HepG2 (cell line): ENCODE results near the gene VSTM4. TPM values are rescaled to one million over a fixed set of nuclear protein-coding genes. Genes with fewer than 3 reads are reported as not detected.

Experiments
- ATAC-seq: fragments of 200-7000 bp; cut with Tn5 transposase; 3 replicates; pipeline ENCODE4 v1.9.1; 2020; ENCODE audit warnings: mild to moderate bottlenecking, moderate library complexity
- BruUV-seq: library from RNA; stranded (reverse); fragments of 400-500 nt; replicated peaks from 2 replicates; lab custom pipeline; 2021; lab: Mats Ljungman, UMichigan
- CTCF ChIA-PET: fragments of 300-600 bp; formaldehyde crosslinking; extraction: SDS; loops from one replicate; lab custom pipeline; 2021; ENCODE audit warnings: low total read pairs, inconsistent platforms, low intra/inter-chr PET ratio; lab: Yijun Ruan, JAX
- POLR2A ChIA-PET: fragments of 350-600 bp; sonication (Branson Sonifier 250); formaldehyde crosslinking; loops from one replicate; lab custom pipeline; 2020; ENCODE audit warnings: antibody characterized with exemption, inconsistent platforms; lab: Yijun Ruan, JAX
- DNase-seq: peaks from one replicate; pipeline ENCODE4 v3.0.0-alpha.2; 2015; ENCODE audit warnings: low spot score
- FAIRE-seq: peaks from 3 replicates; lab custom pipeline; 2011; peaks lifted over from hg19 to GRCh38; lab: Jason Lieb, UNC
- H2AFZ ChIP-seq: one replicate; pipeline ENCODE4 v1.6.1; 2011; ENCODE audit warnings: low read length, inconsistent platforms
- H3K27ac ChIP-seq: fragments of 300-600 bp; 3 replicates; pipeline ENCODE4 v1.8.0; 2011; ENCODE audit warnings: mixed run types, mild to moderate bottlenecking, mixed read lengths, low read length, inconsistent platforms; ENCODE audit not compliant: insufficient read depth; ENCODE audit errors: extremely low read length
- H3K27me3 ChIP-seq, 2 experiments: fragments of 200-600 bp in 1 of 2; 2 replicates in 1 of 2; 3 replicates in 1 of 2; pipeline versions ENCODE4 v1.6.0 to v1.8.0; 2011; ENCODE audit warnings: low read length in 2 of 2, mild to moderate bottlenecking in 2 of 2, moderate library complexity in 2 of 2, inconsistent platforms in 1 of 2; ENCODE audit not compliant: insufficient read depth in 2 of 2, control insufficient read depth in 1 of 2
- H3K36me3 ChIP-seq, 2 experiments: fragments of 200-600 bp in 1 of 2; replicated peaks in 1 of 2; 2 replicates in 1 of 2; 3 replicates in 1 of 2; pipeline versions ENCODE4 v1.5.1 to v1.8.0; 2011; ENCODE audit warnings: low read length in 2 of 2, inconsistent platforms in 1 of 2; ENCODE audit not compliant: insufficient read depth in 2 of 2, control insufficient read depth in 1 of 2
- H3K4me1 ChIP-seq: 2 replicates; pipeline ENCODE4 v1.5.1; 2012; ENCODE audit warnings: low read length, inconsistent platforms; ENCODE audit not compliant: insufficient read depth
- H3K4me2 ChIP-seq: 2 replicates; pipeline ENCODE4 v1.6.0; 2011; ENCODE audit warnings: low read depth, low read length, inconsistent platforms
- H3K4me3 ChIP-seq, 3 experiments: fragments of 200-600 bp in 1 of 3; sonication (generic), shearing (Covaris generic) in 1 of 3; replicated peaks in 1 of 3; 2 replicates each; pipeline ENCODE4 v1.5.1; 2011 to 2016; ENCODE audit warnings: low read length in 3 of 3, inconsistent platforms in 2 of 3, low read depth in 2 of 3, mild to moderate bottlenecking in 2 of 3, control low read depth in 1 of 3, mixed read lengths in 1 of 3; ENCODE audit not compliant: insufficient read depth in 1 of 3
- H3K79me2 ChIP-seq: one replicate; pipeline ENCODE4 v1.6.1; 2011; ENCODE audit warnings: low read length, inconsistent platforms; ENCODE audit not compliant: insufficient read depth
- H3K9ac ChIP-seq: 2 replicates; pipeline ENCODE4 v1.6.0; 2011; ENCODE audit warnings: mild to moderate bottlenecking, low read depth, low read length, inconsistent platforms; ENCODE audit not compliant: insufficient read depth
- H3K9me3 ChIP-seq: 2 replicates; pipeline ENCODE4 v1.5.1; 2012; ENCODE audit warnings: mild to moderate bottlenecking, low read length
- H4K20me1 ChIP-seq: 2 replicates; pipeline ENCODE4 v1.6.0; 2011; ENCODE audit warnings: inconsistent platforms, mild to moderate bottlenecking, low read length, moderate library complexity; ENCODE audit not compliant: insufficient read depth
- FOXC1 ChIP-seq: sonication (generic); formaldehyde crosslinking; IDR thresholded peaks from 2 replicates; pipeline ENCODE4 v1.8.0; 2022; ENCODE audit warnings: mild to moderate bottlenecking, missing genetic modification reagents, borderline replicate concordance
- HNF4A ChIP-seq: sonication (generic); formaldehyde crosslinking; IDR thresholded peaks from 2 replicates; pipeline ENCODE4 v1.4.0; 2020; ENCODE audit warnings: missing genetic modification reagents
- NR2F1 ChIP-seq, 2 experiments: fragments of 450-650 bp in 1 of 2; formaldehyde crosslinking in 1 of 2; IDR thresholded peaks; 2 replicates each; pipeline versions ENCODE4 v1.5.0 to v1.6.1; 2016 to 2020; ENCODE audit warnings: mild to moderate bottlenecking in 1 of 2, missing compliant biosample characterization in 1 of 2, missing genetic modification reagents in 1 of 2, moderate library complexity in 1 of 2
- NR2F6 ChIP-seq, 2 experiments: IDR thresholded peaks; 2 replicates each; pipeline ENCODE4 v1.6.1; 2016; ENCODE audit warnings: antibody characterized with exemption in 1 of 2, mild to moderate bottlenecking in 1 of 2
- SALL2 ChIP-seq: sonication (generic); formaldehyde crosslinking; IDR thresholded peaks from 2 replicates; pipeline ENCODE4 v1.8.1; 2023; ENCODE audit warnings: mild to moderate bottlenecking, missing genetic modification reagents, inconsistent platforms
- TFAP4 ChIP-seq: sonication (generic); IDR thresholded peaks from 2 replicates; pipeline ENCODE4 v1.6.1; 2016; ENCODE audit warnings: low read depth, borderline replicate concordance
- ZNF10 ChIP-seq: sonication (generic); formaldehyde crosslinking; IDR thresholded peaks from 2 replicates; pipeline ENCODE4 v1.4.0; 2020; ENCODE audit warnings: mild to moderate bottlenecking, low read depth, missing genetic modification reagents, borderline replicate concordance
- ZNF251 ChIP-seq: sonication (generic); formaldehyde crosslinking; IDR thresholded peaks from 2 replicates; pipeline ENCODE4 v1.9.0; 2021; ENCODE audit warnings: mild to moderate bottlenecking, missing genetic modification reagents
- ZNF281 ChIP-seq: sonication (generic); formaldehyde crosslinking; IDR thresholded peaks from 2 replicates; pipeline ENCODE4 v1.4.0; 2020; ENCODE audit warnings: missing genetic modification reagents, borderline replicate concordance
- ZNF407 ChIP-seq: sonication (generic); formaldehyde crosslinking; IDR thresholded peaks from one replicate; pipeline ENCODE4 v1.5.1; 2020; ENCODE audit warnings: mild to moderate bottlenecking, missing genetic modification reagents; ENCODE audit errors: not compliant biosample characterization
- ZNF772 ChIP-seq: sonication (generic); formaldehyde crosslinking; IDR thresholded peaks from 2 replicates; pipeline ENCODE4 v1.5.0; 2020; ENCODE audit warnings: mild to moderate bottlenecking, missing genetic modification reagents
- WGBS: methylation state at CpG from one replicate; pipeline ENCODE4 v1.1.6; 2017; ENCODE audit warnings: low lambda C conversion rate; 5-methylcytosine and 5-hydroxymethylcytosine counted together
- in situ Hi-C: cut with HindIII; loops from 2 replicates; pipeline ENCODE4 v1.10.0; 2017; ENCODE audit warnings: low pct_unique_long_range_greater_than_20kb; ENCODE audit not compliant: extremely low pct_ligation_motif_present
- intact Hi-C: fragments of 100-400 bp; cut with micrococcal nuclease; formaldehyde crosslinking; loops from one replicate; pipeline ENCODE4 v1.10.0; 2022; ENCODE audit not compliant: unreplicated experiment
- polyA plus RNA-seq, 8 experiments: library from polyadenylated mRNA; depleted of rRNA in 3 of 8; stranded (reverse) in 7 of 8; unstranded in 1 of 8; fragments of >200 nt; fragmentation: Illumina TruSeq in 4 of 8; extraction: Trizol in 4 of 8; gene quantifications; 2 replicates each; pipeline versions ENCODE4 v1.2.1 to v1.2.3, GENCODE V29; 2011 to 2016; ENCODE audit warnings: low read depth in 4 of 8, missing spikeins in 1 of 8, mixed read lengths in 1 of 8; ENCODE audit not compliant: insufficient read depth in 1 of 8
- total RNA-seq, 5 experiments: library from RNA; depleted of rRNA; stranded (reverse); fragments of >200 nt; fragmentation: Illumina TruSeq; extraction: Trizol; gene quantifications; 2 replicates each; pipeline ENCODE4 v1.2.3, GENCODE V29; 2016; ENCODE audit warnings: low read depth in 1 of 5

The VSTM4 gene
- total and polyA plus RNA-seq, 2 of the 13 experiments (the other 11 are each of a cell fraction or from before 2014, with no cell fraction given) = not detected

- H3K9me3 ChIP-seq = no peaks in the 10 kb centered on the region
- no peak overlapping the region for H3K4me3 ChIP-seq
- no TSS peak for BruUV-seq
- 13% methylated on average over 3 of the region's 7 CpGs for WGBS
- H3K27me3 ChIP-seq = no peaks in the 10 kb centered on the region
- intact Hi-C loops (no loop called here), in situ Hi-C loops (no loop called here)
- no peaks in the 10 kb centered on the region for H4K20me1 ChIP-seq
- ChIA-PET CTCF (no interaction called here), POLR2A (no interaction called here)
- no peaks in the 10 kb centered on the region for H3K79me2 ChIP-seq
- no peak overlapping the region for H3K27ac ChIP-seq
- H3K4me1 ChIP-seq = peaks cover 13% of the 10 kb centered on the region
- H3K9ac ChIP-seq = no peak overlapping the region
- ATAC-seq (peak; percentile 86), DNase-seq (no peak), FAIRE-seq (no peak)
- peak; percentile 20 to 47; a peak in 1 of 4 replicates for TF ChIP-seq NR2F1 (CRISPR knock-in tag; IDR thresholded peaks at IDR 0.05)
- TF ChIP-seq ZNF251 (CRISPR knock-in tag) = no peak
- no peak for TF ChIP-seq SALL2 (CRISPR knock-in tag)
- peak; percentile 41; the same call in 1 of the 2 replicates for TF ChIP-seq HNF4A (CRISPR knock-in tag)
- no peak for TF ChIP-seq ZNF407 (CRISPR knock-in tag)
- TF ChIP-seq NR2F6 (IDR thresholded peaks at IDR 0.05) = peak; percentile 36
- peak; percentile 35; the same call in 1 of the 2 replicates for TF ChIP-seq NR2F6 (CRISPR knock-in tag; IDR thresholded peaks at IDR 0.05)
- no peak for TF ChIP-seq ZNF10 (CRISPR knock-in tag)
- TF ChIP-seq TFAP4 = peak; percentile 58; the same call in 1 of the 2 replicates
- TF ChIP-seq ZNF281 (CRISPR knock-in tag) = peak; percentile 40; the same call in 1 of the 2 replicates
- TF ChIP-seq FOXC1 = no peak
- TF ChIP-seq ZNF772 (CRISPR knock-in tag) = no peak
- H3K4me2 ChIP-seq = peak overlapping the region; percentile 10; the same call in 1 of the 2 replicates
- H2AFZ ChIP-seq = no peak overlapping the region
- no peaks in the 10 kb centered on the region for H3K36me3 ChIP-seq
Measured at GRCh38 chr10:49025347-49025983, 89.9 kb downstream of the VSTM4 start.
